HCT116 (cell line): ENCODE results near the gene PRRX2. TPM values are rescaled to one million over a fixed set of nuclear protein-coding genes. Genes with fewer than 3 reads are reported as not detected.

Experiments
- ATAC-seq: fragments of 200-7000 bp; cut with Tn5 transposase; 2 replicates; pipeline ENCODE4 v1.9.1; 2020; ENCODE audit warnings: mild to moderate bottlenecking, moderate library complexity
- BruUV-seq: library from RNA; stranded (reverse); fragments of 400-500 nt; replicated peaks from 2 replicates; lab custom pipeline; 2021; lab: Mats Ljungman, UMichigan
- CTCF ChIA-PET: fragments of 300-600 bp; sonication (Branson Sonifier 250); formaldehyde crosslinking; loops from one replicate; lab custom pipeline; 2021; ENCODE audit warnings: antibody characterized with exemption; lab: Charles Lee
- POLR2A ChIA-PET: fragments of 300-600, 350-600 bp; sonication (Branson Sonifier 250); formaldehyde crosslinking; loops from one replicate; lab custom pipeline; 2021; ENCODE audit warnings: antibody characterized with exemption; lab: Charles Lee
- RAD21 ChIA-PET, 2 experiments: fragments of 300-600 bp; sonication (Branson Sonifier 250); formaldehyde crosslinking; loops; one replicate each; lab custom pipeline; 2023; ENCODE audit warnings: low total read pairs in 2 of 2; ENCODE audit not compliant: uncharacterized antibody in 2 of 2, unreplicated experiment in 2 of 2, low non-redundant PET in 1 of 2; lab: Charles Lee
- DNase-seq: peaks from one replicate; pipeline ENCODE4 v3.0.0-alpha.2; 2010; ENCODE audit warnings: low read depth, low spot score
- H2AFZ ChIP-seq: fragments of 200-600 bp; shearing (Covaris generic), sonication (generic); 2 replicates; pipeline ENCODE4 v1.6.1; 2017; ENCODE audit warnings: low read depth, mixed run types, mixed read lengths, antibody characterized with exemption, low read length; ENCODE audit not compliant: poor library complexity, severe bottlenecking
- H3K27ac ChIP-seq: 2 replicates; pipeline ENCODE4 v1.5.1; 2012; ENCODE audit warnings: low read depth, low read length
- H3K27me3 ChIP-seq: fragments of 200-600 bp; sonication (generic); 2 replicates; pipeline ENCODE4 v1.6.1; 2016; ENCODE audit warnings: mixed run types, low read length, mixed read lengths; ENCODE audit not compliant: insufficient read depth
- H3K36me3 ChIP-seq, 2 experiments: fragments of 200-500 bp in 1 of 2; fragments of 200-600 bp in 1 of 2; sonication (Bioruptor generic) in 1 of 2; sonication (generic) in 1 of 2; 2 replicates each; pipeline versions ENCODE4 v1.5.1 to v1.6.1; 2014 to 2016; ENCODE audit warnings: low read length in 2 of 2, inconsistent platforms in 1 of 2, mixed read lengths in 1 of 2, mixed run types in 1 of 2; ENCODE audit not compliant: insufficient read depth in 2 of 2, control insufficient read depth in 1 of 2
- H3K4me1 ChIP-seq, 2 experiments: fragments of 200-600 bp in 1 of 2; sonication (generic) in 1 of 2; 2 replicates each; pipeline versions ENCODE4 v1.5.1 to v1.6.1; 2012 to 2017; ENCODE audit warnings: low read length in 2 of 2, inconsistent platforms in 1 of 2, mild to moderate bottlenecking in 1 of 2, mixed read lengths in 1 of 2, mixed run types in 1 of 2, moderate library complexity in 1 of 2; ENCODE audit not compliant: insufficient read depth in 2 of 2, control insufficient read depth in 1 of 2
- H3K4me2 ChIP-seq: fragments of 200-600 bp; sonication (generic); 2 replicates; pipeline ENCODE4 v1.6.1; 2017; ENCODE audit warnings: mixed run types, low read length, mixed read lengths
- H3K4me3 ChIP-seq, 2 experiments: fragments of 200-600 bp in 1 of 2; sonication (generic) in 1 of 2; replicated peaks in 1 of 2; 2 replicates each; pipeline ENCODE4 v1.5.1; 2011 to 2016; ENCODE audit warnings: low read length in 2 of 2, control low read depth in 1 of 2, low read depth in 1 of 2, mild to moderate bottlenecking in 1 of 2, mixed read lengths in 1 of 2, mixed run types in 1 of 2
- H3K79me2 ChIP-seq: fragments of 200-600 bp; sonication (generic); 2 replicates; pipeline ENCODE4 v1.6.1; 2017; ENCODE audit warnings: mild to moderate bottlenecking, mixed run types, low read length, moderate library complexity, mixed read lengths; ENCODE audit not compliant: insufficient read depth
- H3K9ac ChIP-seq: fragments of 200-600 bp; sonication (generic); 2 replicates; pipeline ENCODE4 v1.6.1; 2016; ENCODE audit warnings: low read length, mixed read lengths
- H3K9me2 ChIP-seq: fragments of 200-600 bp; sonication (generic), shearing (Covaris generic); 2 replicates; pipeline ENCODE4 v1.6.1; 2017; ENCODE audit warnings: mixed run types, mild to moderate bottlenecking, moderate library complexity; ENCODE audit not compliant: insufficient read depth
- H3K9me3 ChIP-seq, 2 experiments: fragments of 200-500 bp in 1 of 2; fragments of 200-600 bp in 1 of 2; sonication (Bioruptor generic) in 1 of 2; sonication (generic) in 1 of 2; 2 replicates each; pipeline ENCODE4 v1.6.1; 2014 to 2017; ENCODE audit warnings: low read length in 2 of 2, mixed read lengths in 2 of 2, inconsistent platforms in 1 of 2, low read depth in 1 of 2, mild to moderate bottlenecking in 1 of 2, mixed run types in 1 of 2, moderate library complexity in 1 of 2; ENCODE audit not compliant: control insufficient read depth in 1 of 2, insufficient read depth in 1 of 2
- H4K20me1 ChIP-seq: fragments of 200-600 bp; sonication (generic), shearing (Covaris generic); 2 replicates; pipeline ENCODE4 v1.6.1; 2017; ENCODE audit warnings: mixed run types, mild to moderate bottlenecking, moderate library complexity; ENCODE audit not compliant: insufficient read depth
- CTCF ChIP-seq, 3 experiments: fragments of 200-600 bp in 1 of 3; sonication (generic) in 1 of 3; IDR thresholded peaks in 2 of 3; conservative IDR thresholded peaks in 1 of 3; 2 replicates each; pipeline ENCODE4 v1.5.1; 2012 to 2017; ENCODE audit warnings: low read depth in 2 of 3, low read length in 2 of 3, antibody characterized with exemption in 1 of 3, borderline replicate concordance in 1 of 3, control low read depth in 1 of 3, mild to moderate bottlenecking in 1 of 3, mixed read lengths in 1 of 3, mixed run types in 1 of 3, moderate library complexity in 1 of 3; ENCODE audit not compliant: insufficient read depth in 1 of 3
- EZH2 ChIP-seq: fragments of 200-600 bp; sonication (generic); IDR thresholded peaks from 2 replicates; pipeline ENCODE4 v1.6.1; 2017; ENCODE audit warnings: antibody characterized with exemption, mixed run types
- EZH2phosphoT487 ChIP-seq: fragments of 200-600 bp; IDR thresholded peaks from 2 replicates; pipeline ENCODE4 v1.6.1; 2018; ENCODE audit warnings: antibody characterized with exemption, borderline replicate concordance
- JUND ChIP-seq: IDR thresholded peaks from 2 replicates; pipeline ENCODE4 v1.6.1; 2012
- POLR2AphosphoS5 ChIP-seq: IDR thresholded peaks from 2 replicates; pipeline ENCODE4 v1.6.1; 2011; ENCODE audit warnings: mild to moderate bottlenecking, low read depth, low read length, moderate library complexity
- RAD21 ChIP-seq: IDR thresholded peaks from 2 replicates; pipeline ENCODE4 v1.6.1; 2012; ENCODE audit warnings: low read depth, mild to moderate bottlenecking
- SP1 ChIP-seq: IDR thresholded peaks from 2 replicates; pipeline ENCODE4 v1.6.1; 2012; ENCODE audit warnings: low read depth
- SRF ChIP-seq: IDR thresholded peaks from 2 replicates; pipeline ENCODE4 v1.6.1; 2012; ENCODE audit warnings: low read depth
- intact Hi-C: fragments of 100-400 bp; cut with micrococcal nuclease; formaldehyde crosslinking; loops from 2 replicates; pipeline ENCODE4 v1.10.0; 2022
- total RNA-seq: library from RNA; stranded (reverse); gene quantifications from one replicate; pipeline ENCODE4 v1.2.1, GENCODE V29; 2021; ENCODE audit not compliant: unreplicated experiment

PRRX2 gene
- total RNA-seq, 1 experiment from 2014 or later, result 25.5 TPM

- Histone ChIP-seq H3K36me3 (no peaks in the 10 kb centered on the region), H3K4me2 (no peak overlapping the region), H3K27ac (no peak overlapping the region), H3K27me3 (no peaks in the 10 kb centered on the region), H3K9me2 (no peaks in the 10 kb centered on the region), H3K4me1 (no peaks in the 10 kb centered on the region), H3K9ac (no peak overlapping the region), H2AFZ (no peak overlapping the region), H3K79me2 (no peaks in the 10 kb centered on the region), H4K20me1 (no peaks in the 10 kb centered on the region), H3K4me3 (no peak overlapping the region)
- CTCF ChIA-PET, result interaction anchor here (1.2 kb wide), 1 partner anchor 8 kb away, joined by 3 read pairs; no protein-coding TSS in a partner anchor
- ATAC-seq, result no peak
- DNase-seq, result no peak
- intact Hi-C loops, result no loop called here
- POLR2A ChIA-PET, result no interaction called here
- BruUV-seq, result no TSS peak
- TF ChIP-seq SRF (no peak), RAD21 (no peak), EZH2phosphoT487 (no peak), POLR2AphosphoS5 (no peak), CTCF (IDR thresholded peaks at IDR 0.05 in 2 of 3, conservative IDR thresholded peaks at IDR 0.05 in 1 of 3; ENCODE audit: borderline replicate concordance in 1 of 3, insufficient read depth in 1 of 3, low read depth in 2 of 3, low read length in 2 of 3) (no peak), SP1 (no peak)
- TF ChIP-seq, all 23 proteins: peak for 0
- RAD21 ChIA-PET, result no interaction called here
- no peaks in the 10 kb centered on the region for H3K9me3 ChIP-seq
These were observed 53.2 kb downstream of the PRRX2 start for GRCh38 chr9:129718647-129719046.

- no peaks in the 10 kb centered on the region for H3K36me3 ChIP-seq
- H3K27ac ChIP-seq, result no peak overlapping the region
- no peak overlapping the region for H2AFZ ChIP-seq
- H3K9me2 ChIP-seq, result no peaks in the 10 kb centered on the region
- no peaks in the 10 kb centered on the region for H3K27me3 ChIP-seq
- CTCF ChIA-PET, result no interaction called here
- no peak for DNase-seq
- no peaks in the 10 kb centered on the region for H3K4me1 ChIP-seq
- no peak overlapping the region for H3K9ac ChIP-seq
- H3K4me3 ChIP-seq, result no peak overlapping the region
- H3K4me2 ChIP-seq, result no peak overlapping the region
- RAD21 ChIA-PET, result no interaction called here
- no TSS peak for BruUV-seq
- no peak for TF ChIP-seq JUND
- TF ChIP-seq EZH2, result no peak
- TF ChIP-seq, all 23 proteins: peak for 0
- Histone ChIP-seq H3K9me3 (no peaks in the 10 kb centered on the region), H3K79me2 (no peaks in the 10 kb centered on the region), H4K20me1 (no peaks in the 10 kb centered on the region)
- POLR2A ChIA-PET, result no interaction called here
- intact Hi-C loops, result no loop called here
- no peak for ATAC-seq
These were observed 53.7 kb downstream of the PRRX2 start for GRCh38 chr9:129719135-129719534.
